Panc1 (cell line): ENCODE measurements around the gene NAA16. TPM values are rescaled to one million over a fixed set of nuclear protein-coding genes. Genes with fewer than 3 reads are reported as not detected.

ENCODE experiments used
- ATAC-seq: fragments of 200-7000 bp; cut with Tn5 transposase; 2 replicates; pipeline ENCODE4 v1.9.1; 2020; ENCODE audit warnings: mild to moderate bottlenecking, moderate library complexity
- BruUV-seq: library from RNA; stranded (reverse); fragments of 400-500 nt; replicated peaks from 2 replicates; lab custom pipeline; 2021; lab: Mats Ljungman, UMichigan
- CTCF ChIA-PET: fragments of 300-600 bp; sonication (Branson Sonifier 250); formaldehyde crosslinking; loops from one replicate; lab custom pipeline; 2022; ENCODE audit warnings: antibody characterized with exemption; lab: Charles Lee
- POLR2A ChIA-PET: fragments of 300-600 bp; sonication (Branson Sonifier 250); formaldehyde crosslinking; loops from one replicate; lab custom pipeline; 2022; ENCODE audit warnings: antibody characterized with exemption; lab: Charles Lee
- DNase-seq: peaks from one replicate; pipeline ENCODE4 v3.0.0-alpha.2; 2010; ENCODE audit warnings: low read depth, low spot score
- H3K27ac ChIP-seq: 2 replicates; pipeline ENCODE4 v1.5.1; 2011; ENCODE audit warnings: mild to moderate bottlenecking, low read length, inconsistent platforms
- H3K27me3 ChIP-seq: fragments of 200-500 bp; sonication (Bioruptor generic); 2 replicates; pipeline ENCODE4 v1.6.0; 2014; ENCODE audit warnings: low read length, inconsistent platforms; ENCODE audit not compliant: control insufficient read depth, insufficient read depth
- H3K36me3 ChIP-seq: fragments of 200-500 bp; sonication (Bioruptor generic); 2 replicates; pipeline ENCODE4 v1.5.1; 2014; ENCODE audit warnings: inconsistent platforms, mild to moderate bottlenecking, low read length, moderate library complexity; ENCODE audit not compliant: control insufficient read depth, insufficient read depth
- H3K4me1 ChIP-seq: 2 replicates; pipeline ENCODE4 v1.5.1; 2011; ENCODE audit warnings: inconsistent platforms, mild to moderate bottlenecking, low read length, moderate library complexity; ENCODE audit not compliant: control insufficient read depth, insufficient read depth
- H3K4me3 ChIP-seq, 2 experiments: 2 replicates each; pipeline ENCODE4 v1.5.1; 2011 to 2012; ENCODE audit warnings: low read depth in 2 of 2, low read length in 2 of 2, mild to moderate bottlenecking in 2 of 2, inconsistent platforms in 1 of 2, moderate library complexity in 1 of 2
- H3K9me3 ChIP-seq: fragments of 200-500 bp; sonication (Bioruptor generic); 2 replicates; pipeline ENCODE4 v1.5.1; 2014; ENCODE audit warnings: low read depth, mild to moderate bottlenecking, inconsistent platforms, low read length, moderate library complexity; ENCODE audit not compliant: control insufficient read depth, insufficient read depth
- POLR2AphosphoS5 ChIP-seq: IDR thresholded peaks from 2 replicates; pipeline ENCODE4 v1.6.1; 2012; ENCODE audit warnings: mild to moderate bottlenecking, low read depth, low read length, moderate library complexity
- TCF7L2 ChIP-seq: IDR thresholded peaks from 2 replicates; pipeline ENCODE4 v1.6.1; 2011; ENCODE audit warnings: mild to moderate bottlenecking, low read depth, low read length, inconsistent platforms
- in situ Hi-C: cut with HindIII; loops from 2 replicates; pipeline ENCODE4 v1.10.0; 2016; ENCODE audit warnings: low sequenced_read_pairs, low pct_unique_long_range_greater_than_20kb
- intact Hi-C: fragments of 100-400 bp; cut with micrococcal nuclease; formaldehyde crosslinking; loops from one replicate; pipeline ENCODE4 v1.10.0; 2022; ENCODE audit not compliant: unreplicated experiment
- total RNA-seq: library from RNA; stranded (reverse); gene quantifications from one replicate; pipeline ENCODE4 v1.2.1, GENCODE V29; 2021; ENCODE audit not compliant: unreplicated experiment
- TF ChIP-seq, protein P1 (sequence below): fragments of 450-650 bp; IDR thresholded peaks from 2 replicates; pipeline ENCODE4 v1.5.1; 2017; ENCODE audit warnings: mild to moderate bottlenecking
- TF ChIP-seq, protein P2 (sequence below), 2 experiments: IDR thresholded peaks; 2 replicates each; pipeline ENCODE4 v1.6.1; 2011 to 2012; ENCODE audit warnings: low read depth in 2 of 2, control low read depth in 1 of 2, low read length in 1 of 2, mild to moderate bottlenecking in 1 of 2, moderate library complexity in 1 of 2; ENCODE audit not compliant: insufficient read depth in 1 of 2

NAA16 gene
- total RNA-seq, 1 experiment from 2014 or later = 24.2 TPM

DNA sequence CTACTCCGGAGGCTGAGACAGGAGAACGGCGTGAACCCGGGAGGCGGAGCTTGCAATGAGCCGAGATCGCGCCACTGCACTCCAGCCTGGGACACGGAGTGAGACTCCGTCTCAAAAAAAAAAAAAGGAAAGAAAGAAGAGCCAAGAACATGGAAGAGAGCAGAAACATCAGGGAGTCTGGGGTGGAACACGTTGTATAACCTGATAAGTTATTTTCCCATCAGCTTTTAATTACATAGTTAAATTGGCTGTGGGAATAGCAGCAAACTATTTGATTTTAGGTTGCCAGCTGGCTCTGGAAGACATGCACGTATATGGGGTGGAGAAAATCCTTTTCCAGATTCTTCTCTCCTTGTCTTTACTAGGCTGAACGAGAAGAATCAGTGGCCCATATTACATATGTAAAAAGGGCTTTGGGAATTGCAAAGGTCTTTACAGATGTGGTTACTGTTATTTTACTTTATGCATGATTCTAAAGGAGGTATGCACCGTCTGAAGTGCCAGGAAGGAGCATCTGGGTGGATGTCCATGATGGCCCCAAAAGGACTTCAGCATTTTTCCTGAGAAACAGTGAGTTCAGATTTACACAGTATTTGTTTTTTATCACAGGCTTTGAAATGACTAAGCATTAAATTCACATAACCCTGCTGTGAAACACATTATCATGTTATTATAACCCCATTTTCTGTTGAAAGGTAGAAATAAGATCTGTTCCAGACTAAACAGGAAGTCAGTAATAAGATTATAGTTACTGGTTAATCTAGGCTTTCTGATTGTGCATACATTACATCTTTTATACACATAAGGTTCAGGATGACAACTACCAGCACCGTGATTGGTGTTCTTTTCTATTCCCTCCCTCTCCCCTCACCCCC is 4.6 kb upstream of the NAA16 start:
- Histone ChIP-seq H3K27me3 (no peaks in the 10 kb centered on the region), H3K4me3 (peak overlapping the region; percentile 22 to 51), H3K27ac (peak overlapping the region; percentile 78), H3K9me3 (no peaks in the 10 kb centered on the region), H3K4me1 (peaks cover 12% of the 10 kb centered on the region), H3K36me3 (no peaks in the 10 kb centered on the region; the same call in 1 of the 2 replicates)
- TF ChIP-seq POLR2AphosphoS5 (no peak), TCF7L2 (no peak)
- TF ChIP-seq, protein P1, sequence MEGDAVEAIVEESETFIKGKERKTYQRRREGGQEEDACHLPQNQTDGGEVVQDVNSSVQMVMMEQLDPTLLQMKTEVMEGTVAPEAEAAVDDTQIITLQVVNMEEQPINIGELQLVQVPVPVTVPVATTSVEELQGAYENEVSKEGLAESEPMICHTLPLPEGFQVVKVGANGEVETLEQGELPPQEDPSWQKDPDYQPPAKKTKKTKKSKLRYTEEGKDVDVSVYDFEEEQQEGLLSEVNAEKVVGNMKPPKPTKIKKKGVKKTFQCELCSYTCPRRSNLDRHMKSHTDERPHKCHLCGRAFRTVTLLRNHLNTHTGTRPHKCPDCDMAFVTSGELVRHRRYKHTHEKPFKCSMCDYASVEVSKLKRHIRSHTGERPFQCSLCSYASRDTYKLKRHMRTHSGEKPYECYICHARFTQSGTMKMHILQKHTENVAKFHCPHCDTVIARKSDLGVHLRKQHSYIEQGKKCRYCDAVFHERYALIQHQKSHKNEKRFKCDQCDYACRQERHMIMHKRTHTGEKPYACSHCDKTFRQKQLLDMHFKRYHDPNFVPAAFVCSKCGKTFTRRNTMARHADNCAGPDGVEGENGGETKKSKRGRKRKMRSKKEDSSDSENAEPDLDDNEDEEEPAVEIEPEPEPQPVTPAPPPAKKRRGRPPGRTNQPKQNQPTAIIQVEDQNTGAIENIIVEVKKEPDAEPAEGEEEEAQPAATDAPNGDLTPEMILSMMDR = no peak
- no TSS peak for BruUV-seq
- in situ Hi-C loops (no loop called here), intact Hi-C loops (no loop called here)
- no peak for DNase-seq
- POLR2A ChIA-PET = no interaction called here
- CTCF ChIA-PET = interaction anchor here (0.6 kb wide), 1 partner anchor 105 kb away, joined by 3 read pairs; no protein-coding TSS in a partner anchor
- ATAC-seq = no peak

DNA sequence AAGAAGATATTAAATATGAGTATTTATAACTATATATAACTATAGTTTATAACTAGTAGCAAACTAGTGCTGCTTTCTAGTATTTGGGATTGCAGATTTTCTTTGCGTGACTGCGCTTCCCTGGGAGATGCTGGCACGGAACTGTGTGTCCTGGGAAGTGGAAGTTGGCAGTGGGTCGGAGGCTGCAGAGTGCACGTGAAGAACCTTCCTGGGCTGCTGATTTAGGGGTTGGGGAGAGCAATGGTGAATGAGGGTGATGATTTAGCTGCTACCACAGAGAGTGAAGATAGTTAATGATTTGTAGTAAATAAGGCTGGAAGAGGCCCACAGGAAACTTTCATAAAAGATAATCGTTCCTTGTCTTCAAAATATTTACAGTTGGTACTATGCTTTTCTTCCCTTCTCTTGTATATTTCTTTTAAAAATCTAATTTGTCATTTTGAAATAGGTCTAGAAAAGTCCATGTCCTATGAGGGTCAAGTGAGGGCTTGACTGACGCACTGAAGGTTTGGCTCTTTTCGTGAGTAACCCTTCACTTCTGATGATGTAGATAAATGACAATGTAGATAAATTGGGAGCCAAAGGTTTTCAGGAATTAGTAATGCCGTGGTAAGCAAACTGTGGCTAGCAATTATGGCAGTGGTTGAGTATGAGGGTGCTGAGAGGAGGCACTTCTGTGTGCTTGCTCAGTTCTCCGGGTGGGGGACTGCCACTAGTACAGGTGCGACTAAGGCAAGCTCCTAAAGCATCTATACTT is 3.0 kb upstream of the NAA16 start:
- no peak for DNase-seq
- BruUV-seq = no TSS peak
- ATAC-seq = no peak
- CTCF ChIA-PET = no interaction called here
- H3K27me3 ChIP-seq = no peaks in the 10 kb centered on the region
- in situ Hi-C loops (no loop called here), intact Hi-C loops (no loop called here)
- H3K27ac ChIP-seq = peak overlapping the region; percentile 66; the same call in 1 of the 2 replicates
- peaks cover 13% of the 10 kb centered on the region for H3K4me1 ChIP-seq
- POLR2A ChIA-PET = no interaction called here
- TF ChIP-seq TCF7L2 (no peak), POLR2AphosphoS5 (no peak)
- TF ChIP-seq, protein P1 = no peak
- TF ChIP-seq, protein P2, sequence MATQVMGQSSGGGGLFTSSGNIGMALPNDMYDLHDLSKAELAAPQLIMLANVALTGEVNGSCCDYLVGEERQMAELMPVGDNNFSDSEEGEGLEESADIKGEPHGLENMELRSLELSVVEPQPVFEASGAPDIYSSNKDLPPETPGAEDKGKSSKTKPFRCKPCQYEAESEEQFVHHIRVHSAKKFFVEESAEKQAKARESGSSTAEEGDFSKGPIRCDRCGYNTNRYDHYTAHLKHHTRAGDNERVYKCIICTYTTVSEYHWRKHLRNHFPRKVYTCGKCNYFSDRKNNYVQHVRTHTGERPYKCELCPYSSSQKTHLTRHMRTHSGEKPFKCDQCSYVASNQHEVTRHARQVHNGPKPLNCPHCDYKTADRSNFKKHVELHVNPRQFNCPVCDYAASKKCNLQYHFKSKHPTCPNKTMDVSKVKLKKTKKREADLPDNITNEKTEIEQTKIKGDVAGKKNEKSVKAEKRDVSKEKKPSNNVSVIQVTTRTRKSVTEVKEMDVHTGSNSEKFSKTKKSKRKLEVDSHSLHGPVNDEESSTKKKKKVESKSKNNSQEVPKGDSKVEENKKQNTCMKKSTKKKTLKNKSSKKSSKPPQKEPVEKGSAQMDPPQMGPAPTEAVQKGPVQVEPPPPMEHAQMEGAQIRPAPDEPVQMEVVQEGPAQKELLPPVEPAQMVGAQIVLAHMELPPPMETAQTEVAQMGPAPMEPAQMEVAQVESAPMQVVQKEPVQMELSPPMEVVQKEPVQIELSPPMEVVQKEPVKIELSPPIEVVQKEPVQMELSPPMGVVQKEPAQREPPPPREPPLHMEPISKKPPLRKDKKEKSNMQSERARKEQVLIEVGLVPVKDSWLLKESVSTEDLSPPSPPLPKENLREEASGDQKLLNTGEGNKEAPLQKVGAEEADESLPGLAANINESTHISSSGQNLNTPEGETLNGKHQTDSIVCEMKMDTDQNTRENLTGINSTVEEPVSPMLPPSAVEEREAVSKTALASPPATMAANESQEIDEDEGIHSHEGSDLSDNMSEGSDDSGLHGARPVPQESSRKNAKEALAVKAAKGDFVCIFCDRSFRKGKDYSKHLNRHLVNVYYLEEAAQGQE (IDR thresholded peaks at IDR 0.05; ENCODE audit: insufficient read depth in 1 of 2, low read depth in 2 of 2, low read length in 1 of 2) = no peak
- no peaks in the 10 kb centered on the region; the same call in 1 of the 2 replicates for H3K36me3 ChIP-seq
- no peaks in the 10 kb centered on the region for H3K9me3 ChIP-seq
- H3K4me3 ChIP-seq = no peak overlapping the region
